ENCODE results near the gene CXXC5. TPM values are rescaled to one million over a fixed set of nuclear protein-coding genes. Genes with fewer than 3 reads are reported as not detected.

The CXXC5 gene
- polyA plus RNA-seq, 12 donors = 66.4 to 118 (median 79.4) TPM; not detected in 1

- DNase-seq = no peak
These were observed 1.2 kb downstream of the CXXC5 start for GRCh38 chr5:139649082-139649991.

DNA sequence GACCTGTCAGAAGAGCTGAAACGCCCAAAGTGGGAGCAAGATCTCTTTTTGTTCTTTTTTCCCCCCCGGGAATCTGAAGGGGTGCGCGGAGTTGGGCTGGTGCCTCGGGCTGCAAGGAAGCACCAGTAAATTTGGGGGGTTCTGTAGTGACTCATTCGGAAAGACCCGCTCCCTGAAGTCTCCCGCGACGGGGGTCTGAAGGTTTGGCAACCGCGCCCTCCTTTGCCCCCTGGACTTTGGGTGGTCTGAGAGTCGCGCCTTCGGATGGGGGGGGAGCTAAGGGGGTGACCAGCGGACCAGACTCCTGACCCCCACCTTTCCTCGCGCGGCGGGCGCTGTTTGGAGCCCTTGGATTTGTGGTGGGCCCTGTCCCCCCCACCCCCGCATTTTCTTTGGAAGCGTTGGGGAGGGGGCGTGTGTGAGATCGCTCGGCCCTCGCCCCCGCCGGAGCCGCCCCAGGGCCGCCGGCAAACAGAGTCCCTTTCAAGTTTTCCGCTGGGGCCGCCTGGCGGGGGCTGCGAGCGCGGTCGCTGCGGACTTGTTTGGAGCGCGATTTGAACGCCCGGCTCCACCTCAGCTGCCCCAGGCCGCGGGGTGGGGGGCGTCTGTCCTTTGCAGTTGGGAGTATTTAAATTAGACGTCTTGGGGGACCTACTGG lies 2.0 kb downstream of the CXXC5 start:
- DNase-seq = no peak

DNA sequence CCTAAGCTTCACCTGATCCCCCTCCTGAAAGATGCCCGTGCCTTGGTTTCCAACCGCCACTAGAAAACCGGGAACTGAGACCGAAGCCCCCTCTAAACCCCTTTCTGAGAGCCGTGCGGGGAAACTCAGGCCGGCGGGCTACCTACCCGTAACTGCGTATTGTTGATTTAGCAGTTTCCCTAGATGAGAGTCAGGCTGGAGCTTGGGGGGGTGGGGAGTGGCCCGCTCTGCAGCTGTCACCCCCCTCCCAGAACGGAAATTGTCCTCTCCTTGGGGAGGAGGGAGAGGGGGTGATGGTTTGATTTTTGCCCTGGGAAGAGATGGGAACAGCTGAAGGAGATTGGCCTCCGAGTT lies 2.5 kb downstream of the CXXC5 start:
- no peak for DNase-seq

GRCh38 chr5:139651043-139651834 lies 3.1 kb downstream of the CXXC5 start:
- DNase-seq = no peak

DNA sequence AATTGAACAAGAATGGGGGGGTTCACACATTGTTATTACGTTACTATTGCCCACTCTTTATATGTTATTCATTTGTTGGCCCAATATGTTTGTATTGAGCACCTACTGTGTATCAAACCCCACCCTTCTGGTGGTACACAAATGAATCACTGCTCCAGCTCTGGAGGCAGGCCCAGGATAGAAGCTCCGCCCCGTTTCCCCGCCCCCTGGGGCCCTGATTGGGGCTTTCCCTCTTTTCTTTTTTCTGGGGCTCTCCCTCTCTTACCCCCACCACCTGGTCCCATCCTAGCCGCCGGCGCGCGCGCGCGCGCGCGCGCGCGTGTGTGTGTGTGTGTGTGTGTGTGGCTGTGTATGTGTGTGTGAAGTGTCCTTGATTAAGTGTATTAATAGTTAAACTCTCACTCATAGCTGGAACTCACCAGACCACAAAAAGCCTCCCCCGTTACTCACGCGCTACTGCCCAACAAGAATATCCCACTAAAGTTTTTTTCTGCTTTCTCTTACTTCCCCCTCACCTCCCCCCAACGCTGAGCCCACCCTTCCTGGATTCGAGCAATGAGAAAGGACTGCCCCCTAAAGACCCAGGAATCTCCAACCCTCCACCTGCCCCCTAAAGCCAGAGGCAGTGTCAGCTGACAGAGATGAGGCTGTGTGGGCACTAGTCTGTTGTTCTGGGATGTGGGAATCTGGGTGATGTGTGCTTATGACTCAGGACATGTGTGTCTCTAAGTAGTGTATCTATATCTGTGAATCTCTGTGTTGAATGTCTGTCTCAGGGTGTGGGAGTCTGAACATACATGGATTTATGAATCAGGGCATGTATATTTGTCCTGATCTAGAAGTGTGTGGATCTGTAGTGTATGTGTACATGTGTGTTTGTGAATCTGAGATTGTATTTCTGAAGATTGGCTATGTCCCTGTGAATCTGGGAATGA lies 4.0 kb downstream of the CXXC5 start:
- no peak for DNase-seq

GRCh38 chr5:139652788-139653241 lies 4.7 kb downstream of the CXXC5 start:
- DNase-seq = no peak

DNA sequence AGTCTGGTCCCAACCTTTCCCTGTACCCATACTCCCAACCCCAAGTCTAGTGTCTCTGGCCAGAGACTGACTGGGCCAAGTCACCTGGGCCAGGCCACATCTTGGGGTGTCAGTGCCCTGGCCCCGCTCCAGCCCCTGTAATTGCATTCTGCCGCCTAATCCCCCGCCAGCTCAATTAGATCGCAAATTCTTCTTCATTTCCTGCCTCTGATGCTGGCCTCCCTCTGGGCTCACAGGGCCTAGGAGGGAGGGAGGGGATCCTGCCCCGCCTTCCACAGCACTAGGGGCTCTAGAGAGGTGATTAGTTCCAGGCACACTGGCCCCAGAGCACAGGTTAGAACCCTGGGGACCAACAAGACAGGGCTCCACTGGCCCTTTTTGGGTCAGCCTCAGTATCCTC lies 5.5 kb downstream of the CXXC5 start:
- DNase-seq = no peak

DNA sequence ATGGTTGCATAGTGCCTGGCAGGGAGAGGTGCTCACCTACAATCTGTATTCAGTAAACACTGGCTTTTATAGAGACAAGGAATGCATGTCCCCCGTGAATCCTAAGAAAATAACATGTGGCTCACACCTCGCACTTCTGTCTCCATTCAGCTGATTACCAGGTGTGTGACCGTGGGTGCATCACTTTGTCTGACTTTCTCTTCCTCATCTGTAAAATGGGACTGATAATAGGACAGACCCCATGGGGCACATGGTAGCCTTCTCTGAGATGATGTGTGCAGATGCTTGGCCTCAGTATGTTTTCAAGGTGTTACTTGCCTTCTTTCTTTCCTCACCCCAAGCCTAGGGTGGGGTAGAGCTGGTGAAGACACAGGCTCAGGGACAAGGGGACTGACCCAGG lies 6.3 kb downstream of the CXXC5 start:
- DNase-seq = no peak

GRCh38 chr5:139654871-139655491 lies 6.8 kb downstream of the CXXC5 start:
- DNase-seq = no peak

DNA sequence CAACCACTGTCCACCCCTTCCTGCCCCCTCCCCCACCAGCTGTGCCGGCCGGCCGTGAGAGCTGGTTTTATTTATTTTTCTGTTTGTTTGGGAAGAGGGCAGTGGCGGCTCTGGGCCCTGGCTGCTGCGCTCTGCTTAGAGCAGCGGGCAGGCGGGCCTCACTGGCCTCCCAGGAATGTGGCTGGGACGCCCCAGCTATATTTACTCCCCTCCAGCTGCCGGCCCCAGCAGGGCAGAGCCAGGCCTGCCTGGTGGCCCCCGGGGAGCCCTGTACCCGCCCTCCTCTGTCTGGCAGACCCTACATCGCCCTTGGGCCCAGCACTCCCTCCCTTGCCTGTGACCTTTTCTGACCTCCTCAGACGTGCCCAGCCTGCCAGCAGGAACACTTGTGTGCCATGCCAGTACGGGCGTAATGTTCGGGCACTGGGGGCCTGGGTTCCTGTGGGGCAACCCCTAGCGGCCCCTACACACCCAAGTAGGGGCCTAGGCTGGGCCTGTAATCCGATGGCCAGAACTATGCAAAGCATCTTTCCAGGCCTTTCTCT lies 7.7 kb downstream of the CXXC5 start:
- DNase-seq = no peak

- DNase-seq = no peak
These were observed 9.5 kb downstream of the CXXC5 start for GRCh38 chr5:139657363-139658321.

DNA sequence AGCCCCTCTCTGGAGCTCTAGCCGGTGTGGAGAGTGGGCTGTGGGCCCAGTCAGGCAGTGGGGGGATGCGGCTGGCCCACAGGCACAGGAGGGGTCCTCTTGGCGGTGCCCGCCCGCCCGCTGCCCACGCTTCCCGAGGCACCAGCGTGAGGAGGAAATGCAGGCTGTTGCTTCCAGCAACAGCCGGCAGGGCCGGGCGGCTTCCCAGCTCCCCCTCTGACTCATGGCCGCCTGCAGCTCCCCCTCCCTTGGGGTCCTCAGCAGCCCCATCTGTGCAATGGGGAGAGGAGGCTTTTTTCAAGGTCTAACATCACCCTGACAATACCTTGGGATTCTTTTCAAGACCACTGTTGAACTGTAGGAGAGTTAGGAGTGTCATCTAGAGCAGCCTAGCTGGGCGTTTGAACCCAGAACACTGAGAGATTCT lies 10.4 kb downstream of the CXXC5 start:
- no peak for DNase-seq

DNA sequence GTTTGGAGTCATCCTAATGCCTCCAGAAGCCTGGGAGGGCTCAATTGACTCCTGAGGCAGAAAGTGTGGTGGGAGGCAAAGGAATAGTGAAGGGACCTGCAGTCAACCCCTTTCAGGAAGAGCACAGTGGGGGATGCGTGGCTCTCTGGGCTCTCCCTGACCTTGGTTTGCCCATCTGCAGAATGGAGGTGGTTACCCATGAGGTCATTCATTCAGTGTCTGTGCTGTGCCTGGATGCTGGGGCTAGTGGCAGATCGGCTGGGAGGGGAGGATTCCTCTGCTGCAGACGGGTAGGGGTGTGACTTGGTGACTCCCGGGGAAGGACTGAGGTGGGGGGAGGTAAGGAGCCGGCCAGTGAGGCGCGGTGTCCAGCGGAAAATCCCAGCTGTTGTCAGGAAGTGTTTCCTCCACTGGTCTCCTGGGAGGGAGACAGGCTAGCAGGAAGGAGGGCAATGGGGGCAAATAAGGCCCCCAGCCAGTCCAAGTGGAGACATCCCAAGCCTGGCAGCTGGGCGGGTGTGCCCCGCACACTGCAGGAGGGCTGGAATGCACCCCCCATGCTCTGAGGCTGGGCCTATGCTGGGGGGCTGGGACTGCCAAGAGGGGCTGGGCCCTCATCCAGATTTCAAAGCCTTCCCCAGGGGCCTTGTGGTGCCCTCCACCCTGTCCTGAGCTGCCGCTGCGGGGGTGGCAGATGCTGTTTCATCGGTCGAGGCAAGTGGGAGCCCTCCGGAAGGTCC lies 10.9 kb downstream of the CXXC5 start:
- no peak for DNase-seq

DNA sequence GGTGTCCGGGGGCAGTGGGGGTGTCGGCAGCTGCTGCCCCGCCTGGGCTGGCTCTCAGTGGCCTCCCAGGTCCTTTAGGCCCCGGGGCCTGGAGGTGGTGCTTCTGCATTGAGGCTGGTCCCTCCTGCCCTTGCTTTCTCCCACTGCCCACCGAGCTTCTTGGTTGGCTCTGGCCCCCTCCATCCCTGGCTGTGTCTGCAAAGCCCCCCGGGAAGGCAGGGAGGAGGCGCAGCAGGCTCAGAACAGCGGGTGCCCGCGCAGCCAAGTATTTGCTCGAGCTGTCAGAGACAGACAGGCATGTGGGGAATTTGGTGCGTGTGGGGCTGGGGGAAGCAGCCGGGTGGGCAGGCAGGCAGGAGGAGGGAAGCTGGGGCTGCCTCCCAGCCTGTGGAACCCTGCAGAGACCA lies 11.5 kb downstream of the CXXC5 start:
- DNase-seq = no peak

DNA sequence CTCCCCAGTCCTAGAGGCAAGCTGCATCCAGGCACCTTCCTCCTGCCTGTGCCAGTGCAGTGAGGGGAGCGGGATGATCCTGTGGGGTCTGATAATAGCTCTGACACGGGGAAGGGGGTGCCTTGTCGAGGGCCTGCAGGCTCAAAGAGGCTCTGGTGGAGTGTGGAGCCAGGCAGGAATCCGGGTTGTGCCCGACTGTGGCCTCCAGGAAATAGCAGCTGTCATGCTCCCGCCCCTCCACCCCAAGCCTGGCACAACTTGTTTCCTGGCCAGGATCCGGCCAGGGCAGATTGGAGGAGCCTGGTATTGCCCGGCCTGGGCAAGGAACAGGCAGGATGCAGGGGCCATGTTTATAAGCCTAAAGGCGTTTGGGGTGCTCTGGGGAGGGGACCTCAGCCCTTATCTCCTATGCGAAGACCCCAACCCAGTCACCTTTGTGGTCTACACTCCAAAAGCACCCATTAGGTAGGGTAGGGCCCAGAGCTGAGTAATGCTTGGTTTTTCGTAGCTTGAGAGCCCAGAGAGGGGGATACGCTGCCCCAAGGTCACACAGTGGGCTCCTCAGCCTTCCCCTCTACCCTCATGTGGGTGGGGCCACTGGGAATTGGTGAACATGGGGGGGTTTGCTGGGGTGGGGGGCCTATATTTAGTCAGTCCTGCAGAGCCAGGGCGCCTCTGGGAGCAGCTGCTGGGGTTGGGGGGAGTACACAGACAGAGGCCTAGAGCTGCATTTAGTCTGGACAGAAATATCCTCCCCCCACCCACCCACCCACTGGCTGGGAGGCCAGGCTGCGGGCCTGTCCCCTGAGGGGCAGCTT lies 12.2 kb downstream of the CXXC5 start:
- no peak for DNase-seq

GRCh38 chr5:139660923-139661814 lies 13.0 kb downstream of the CXXC5 start:
- DNase-seq = no peak
